GM19395 (cell line): Measurements from ENCODE around the gene CDCA3.
"Not testable (repeated sequence)": the region's sequence is repeated elsewhere in the genome, so short reads cannot be mapped to it uniquely, and the experiment has no call there.

ENCODE experiments used
- ATAC-seq: cut with Tn5 transposase; IDR thresholded peaks from one replicate; pipeline ENCODE4 v1.9.1; 2021; ENCODE audit warnings: mild to moderate bottlenecking, moderate library complexity; ENCODE audit not compliant: unreplicated experiment

CDCA3 gene

DNA sequence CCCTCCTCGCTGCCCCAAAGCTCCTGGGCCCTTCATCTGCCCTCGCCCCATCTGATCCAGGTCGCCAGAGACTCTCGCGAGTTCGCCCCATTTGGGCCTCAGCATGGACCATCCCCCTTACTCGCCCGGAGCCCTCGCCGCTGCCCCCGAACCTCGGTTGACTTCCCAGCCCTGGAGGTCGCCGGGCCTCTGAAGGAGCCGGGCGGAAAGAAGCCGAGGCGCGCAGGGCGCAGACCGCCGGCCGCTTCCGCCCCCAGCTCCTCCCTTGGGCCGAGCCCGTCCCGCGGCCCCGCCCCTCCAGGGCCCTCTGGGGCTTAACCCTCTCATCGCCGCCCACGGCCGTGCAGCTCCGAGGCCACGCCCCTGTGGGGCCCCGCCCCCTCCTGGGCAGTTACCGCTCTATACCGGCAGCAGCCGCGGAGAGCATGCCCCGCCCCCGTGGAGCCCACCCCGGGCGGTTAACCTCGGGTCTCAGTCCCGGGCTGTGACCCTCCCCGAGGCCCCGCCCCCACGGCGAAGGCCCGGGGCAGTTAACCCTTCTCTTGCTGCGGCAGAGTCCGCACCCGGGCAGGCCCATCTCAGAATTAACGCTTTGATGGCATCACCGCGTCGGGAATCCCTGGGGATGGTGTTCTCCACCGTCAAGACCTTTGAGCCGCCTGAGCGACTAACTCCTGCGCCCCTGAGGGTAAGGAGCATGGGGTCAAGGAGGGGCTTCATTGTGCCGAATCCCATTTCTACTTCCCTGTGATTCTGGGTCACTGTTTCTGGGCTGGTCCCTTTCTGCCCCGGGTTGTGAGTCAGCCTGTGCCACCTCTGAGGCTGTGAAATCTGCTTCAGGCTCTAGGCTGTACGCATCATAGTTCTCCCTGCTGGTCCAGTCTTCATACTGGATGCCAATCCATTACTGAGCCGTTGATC is 22.3 kb upstream of the CDCA3 start, which contains the start of gene SPSB2:
Gene SPSB2, minus strand, starts transcription at position 210 of the 921 bp plus-strand sequence. CDS start 402 bp downstream, outside the sequence.
- peak; percentile 64 for ATAC-seq

DNA sequence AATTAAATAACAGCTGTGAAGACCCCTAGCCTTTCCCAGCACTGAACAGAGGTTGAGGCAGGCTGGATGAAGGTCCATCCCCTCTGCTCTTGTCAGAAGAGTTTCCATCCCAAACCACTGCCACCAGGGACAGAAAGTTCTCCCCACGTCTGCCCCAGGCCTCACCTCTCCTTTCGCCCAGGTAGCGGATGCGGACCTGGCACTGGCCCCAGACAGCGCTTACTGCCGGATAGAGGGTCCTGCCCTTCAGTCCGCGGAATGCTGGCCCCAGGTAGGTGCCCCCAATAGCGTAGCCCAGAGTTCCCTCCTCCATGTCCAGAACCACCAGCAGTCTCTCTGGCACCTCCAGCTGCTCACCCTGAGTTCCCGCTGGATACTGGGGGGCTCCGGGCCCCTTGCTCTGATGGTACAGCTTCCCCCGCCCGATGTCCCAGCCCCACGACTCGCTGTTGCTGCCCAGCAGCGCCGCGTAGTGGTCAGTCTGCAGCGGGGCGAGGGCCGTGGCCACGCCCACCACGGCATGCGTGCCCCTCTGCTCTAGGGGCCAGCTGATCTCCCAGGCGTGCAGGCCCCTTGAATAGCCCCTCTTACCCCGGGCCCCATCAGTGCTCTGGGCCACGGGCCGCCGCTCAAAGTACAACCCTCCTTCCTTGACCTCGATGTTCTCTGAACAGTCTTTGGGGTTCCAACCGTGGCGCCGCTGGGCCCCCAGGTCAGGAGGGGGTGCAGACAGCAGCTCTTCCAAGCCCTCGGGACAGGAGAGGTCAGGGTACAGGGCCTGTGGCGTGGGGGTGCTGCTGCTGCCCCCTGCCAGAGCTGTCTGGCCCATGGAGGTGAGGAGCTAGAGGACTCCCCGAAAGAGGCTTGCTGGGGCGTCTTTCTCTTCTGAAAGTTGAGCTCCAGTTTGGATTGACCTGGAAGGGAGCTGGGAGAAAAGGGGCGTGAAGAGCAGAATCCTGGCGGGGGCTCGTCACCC is 21.3 kb upstream of the CDCA3 start:
- ATAC-seq: peak; percentile 20

DNA sequence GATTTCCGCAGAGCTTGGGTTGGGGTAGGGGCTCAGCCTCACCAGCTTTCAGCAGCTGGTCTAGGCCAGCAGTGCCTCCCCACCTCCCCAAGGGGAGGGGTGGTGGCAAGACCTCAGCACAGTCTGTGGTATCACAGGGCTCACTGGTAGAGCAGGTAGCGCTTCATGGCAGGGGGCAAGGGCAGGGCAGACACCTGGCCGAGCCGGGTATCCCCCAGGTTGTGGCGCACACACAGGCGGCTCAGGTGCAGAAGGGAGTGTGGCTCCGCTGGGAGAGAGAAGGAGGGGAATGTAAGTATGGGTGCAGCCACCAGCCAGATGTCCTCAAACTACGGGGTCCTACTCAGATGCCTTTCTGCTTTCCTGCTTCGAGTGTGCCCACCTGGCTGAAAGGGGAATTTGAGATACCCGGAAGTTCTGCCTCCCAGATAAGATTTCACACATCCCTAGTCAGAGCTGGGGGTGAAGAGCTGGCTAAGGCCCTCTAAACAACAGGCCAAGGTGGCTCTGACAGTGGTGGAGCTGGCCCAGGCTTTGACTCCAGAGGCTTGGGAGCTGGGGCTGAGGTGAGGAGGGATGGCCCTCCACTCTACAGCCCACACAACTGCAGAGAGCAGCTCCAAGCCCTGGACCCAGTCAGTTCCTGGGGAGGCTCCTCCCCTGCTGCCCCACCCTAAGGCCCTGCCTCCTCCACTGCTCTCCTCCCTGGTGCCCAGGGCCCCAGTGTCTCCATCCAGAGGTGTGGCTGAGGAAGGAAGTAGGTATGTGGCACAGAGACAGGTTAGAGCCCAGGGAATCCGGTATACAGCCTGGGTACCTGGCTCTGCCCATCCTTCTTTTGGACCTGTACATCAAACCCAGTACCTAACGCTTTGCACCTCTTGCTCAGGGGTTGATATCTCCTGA is 20.2 kb upstream of the CDCA3 start:
- no peak for ATAC-seq

DNA sequence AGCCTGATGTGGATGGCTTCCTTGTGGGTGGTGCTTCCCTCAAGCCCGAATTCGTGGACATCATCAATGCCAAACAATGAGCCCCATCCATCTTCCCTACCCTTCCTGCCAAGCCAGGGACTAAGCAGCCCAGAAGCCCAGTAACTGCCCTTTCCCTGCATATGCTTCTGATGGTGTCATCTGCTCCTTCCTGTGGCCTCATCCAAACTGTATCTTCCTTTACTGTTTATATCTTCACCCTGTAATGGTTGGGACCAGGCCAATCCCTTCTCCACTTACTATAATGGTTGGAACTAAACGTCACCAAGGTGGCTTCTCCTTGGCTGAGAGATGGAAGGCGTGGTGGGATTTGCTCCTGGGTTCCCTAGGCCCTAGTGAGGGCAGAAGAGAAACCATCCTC is 19.2 kb upstream of the CDCA3 start:
- not testable (repeated sequence) for ATAC-seq

DNA sequence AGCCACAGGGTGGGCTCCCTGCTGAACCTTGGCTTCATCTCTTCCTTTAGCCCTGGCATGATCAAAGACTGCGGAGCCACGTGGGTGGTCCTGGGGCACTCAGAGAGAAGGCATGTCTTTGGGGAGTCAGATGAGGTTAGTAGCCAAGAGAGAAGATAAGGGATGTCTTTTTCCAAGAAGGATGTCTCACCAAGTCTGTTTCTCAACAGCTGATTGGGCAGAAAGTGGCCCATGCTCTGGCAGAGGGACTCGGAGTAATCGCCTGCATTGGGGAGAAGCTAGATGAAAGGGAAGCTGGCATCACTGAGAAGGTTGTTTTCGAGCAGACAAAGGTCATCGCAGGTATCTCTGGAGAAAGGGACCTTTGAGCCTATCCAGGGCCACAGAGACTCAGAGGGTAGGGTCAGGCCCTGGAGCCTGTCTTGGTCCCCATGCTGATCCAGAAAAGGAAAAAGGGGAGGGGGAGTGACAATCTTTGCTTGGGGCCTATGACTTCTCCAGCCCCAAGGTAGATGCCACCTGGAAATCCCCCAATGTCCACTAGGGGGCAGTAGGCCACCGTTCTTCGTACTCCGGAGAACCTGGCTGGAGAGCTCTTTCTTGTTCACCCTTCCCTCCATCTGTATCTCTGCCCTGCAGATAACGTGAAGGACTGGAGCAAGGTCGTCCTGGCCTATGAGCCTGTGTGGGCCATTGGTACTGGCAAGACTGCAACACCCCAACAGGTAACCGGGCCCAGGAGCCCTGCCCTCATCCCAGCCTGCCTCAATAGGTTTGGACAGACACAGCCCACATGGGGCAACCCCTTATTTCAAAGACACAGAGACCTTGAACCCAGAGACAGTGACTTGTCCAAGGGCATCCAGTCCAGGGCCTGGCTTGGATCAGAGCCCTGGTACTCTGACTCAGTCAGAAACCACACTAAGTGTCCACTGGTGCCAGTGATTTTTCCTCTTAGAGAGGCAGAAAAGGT is 18.2 kb upstream of the CDCA3 start:
- no peak for ATAC-seq

DNA sequence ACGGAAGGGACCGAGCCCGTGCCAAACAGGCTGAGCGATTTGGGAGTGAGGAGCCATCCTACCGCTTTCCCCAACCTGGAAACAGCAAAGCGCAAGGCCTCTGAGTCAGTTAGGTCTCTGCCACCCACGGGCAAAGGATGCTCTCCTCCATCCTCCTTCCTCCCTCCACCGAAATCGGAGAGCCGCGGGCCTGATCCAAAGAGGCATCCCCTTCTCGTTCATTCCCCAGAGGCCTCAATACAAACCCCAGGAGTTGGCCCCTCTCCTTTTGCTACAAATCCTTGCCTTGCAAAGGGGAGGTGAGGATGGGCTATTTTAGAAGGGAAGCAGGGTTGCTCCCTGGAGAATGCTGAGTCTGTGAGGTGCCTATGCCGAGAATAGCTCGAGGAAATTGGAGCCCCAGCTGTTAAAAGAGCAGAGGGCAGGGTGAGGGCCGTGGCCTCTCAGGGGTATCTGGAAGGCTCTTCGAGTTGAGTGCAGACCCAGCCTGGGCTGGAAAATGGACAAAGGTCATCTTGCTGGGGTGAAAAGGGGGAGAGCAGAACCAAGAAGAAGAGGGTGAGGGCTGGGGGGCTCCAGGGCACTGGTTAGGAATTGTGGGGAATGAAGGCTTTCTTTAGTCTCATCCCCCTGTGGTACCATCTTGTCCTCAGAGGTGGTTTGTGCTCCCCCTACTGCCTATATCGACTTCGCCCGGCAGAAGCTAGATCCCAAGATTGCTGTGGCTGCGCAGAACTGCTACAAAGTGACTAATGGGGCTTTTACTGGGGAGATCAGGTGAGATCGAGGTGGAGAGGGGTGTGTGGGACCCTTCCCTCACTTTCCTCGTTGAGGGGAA is 17.3 kb upstream of the CDCA3 start:
- no peak for ATAC-seq

DNA sequence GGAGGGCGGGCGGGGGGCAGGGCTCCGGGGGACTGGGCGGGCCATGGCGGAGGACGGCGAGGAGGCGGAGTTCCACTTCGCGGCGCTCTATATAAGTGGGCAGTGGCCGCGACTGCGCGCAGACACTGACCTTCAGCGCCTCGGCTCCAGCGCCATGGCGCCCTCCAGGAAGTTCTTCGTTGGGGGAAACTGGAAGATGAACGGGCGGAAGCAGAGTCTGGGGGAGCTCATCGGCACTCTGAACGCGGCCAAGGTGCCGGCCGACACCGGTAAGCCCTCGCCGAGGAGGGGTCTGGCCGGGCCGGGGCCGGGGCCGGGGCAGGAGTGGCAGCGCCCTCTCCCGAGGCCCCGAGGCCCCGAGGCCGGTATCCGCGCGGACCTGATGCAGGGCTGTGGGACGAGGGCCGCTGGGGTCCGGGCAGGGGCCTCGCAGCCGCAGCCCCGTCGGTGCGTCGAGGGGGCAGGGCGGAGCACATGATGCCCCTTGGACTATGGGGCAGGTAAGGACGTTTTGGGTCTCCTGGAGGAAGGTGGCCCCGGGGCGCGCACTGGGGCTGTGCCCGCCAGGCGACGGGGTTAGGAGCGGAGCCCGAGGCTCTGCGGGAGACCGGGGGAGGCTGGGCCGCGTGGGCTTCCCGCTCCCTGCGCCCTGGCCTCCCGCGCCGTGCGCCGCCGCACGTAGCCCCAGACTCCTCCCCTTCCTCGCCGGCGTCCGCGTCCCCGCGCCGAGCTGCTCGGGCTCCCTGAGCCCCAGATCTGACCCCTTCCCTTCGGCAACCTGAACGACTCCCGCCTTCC is 16.5 kb upstream of the CDCA3 start, which contains the start of gene TPI1:
Gene TPI1, plus strand, starts transcription at position 119 of the 798 bp plus-strand sequence. Its CDS starts 36 bp downstream, at position 155.
- peak; percentile 54 for ATAC-seq

DNA sequence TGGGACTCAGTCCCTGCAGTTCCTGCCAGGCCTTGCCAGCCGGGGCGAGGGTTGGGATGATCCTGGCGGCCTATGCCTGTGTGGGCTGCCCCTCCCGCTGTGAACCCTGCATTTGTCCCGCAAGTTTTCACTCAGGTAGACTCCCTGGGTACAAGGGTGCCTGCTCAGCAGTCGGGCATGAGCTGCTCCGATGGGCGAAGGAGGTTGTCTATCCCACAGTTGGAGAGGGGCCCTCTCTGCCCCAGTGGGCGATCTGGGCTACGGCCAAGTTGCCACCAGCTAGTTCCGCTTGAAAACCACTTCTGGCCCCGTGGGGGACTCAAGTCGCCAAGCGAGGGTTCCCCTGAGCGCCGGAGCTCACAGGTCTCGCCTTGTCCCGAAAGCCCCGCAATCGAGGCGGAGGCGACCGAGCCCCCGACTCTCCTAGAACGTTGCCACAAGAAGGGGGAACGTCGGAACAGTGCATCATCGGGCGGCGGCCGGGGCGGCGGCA is 15.9 kb upstream of the CDCA3 start:
- peak; percentile 6 for ATAC-seq

DNA sequence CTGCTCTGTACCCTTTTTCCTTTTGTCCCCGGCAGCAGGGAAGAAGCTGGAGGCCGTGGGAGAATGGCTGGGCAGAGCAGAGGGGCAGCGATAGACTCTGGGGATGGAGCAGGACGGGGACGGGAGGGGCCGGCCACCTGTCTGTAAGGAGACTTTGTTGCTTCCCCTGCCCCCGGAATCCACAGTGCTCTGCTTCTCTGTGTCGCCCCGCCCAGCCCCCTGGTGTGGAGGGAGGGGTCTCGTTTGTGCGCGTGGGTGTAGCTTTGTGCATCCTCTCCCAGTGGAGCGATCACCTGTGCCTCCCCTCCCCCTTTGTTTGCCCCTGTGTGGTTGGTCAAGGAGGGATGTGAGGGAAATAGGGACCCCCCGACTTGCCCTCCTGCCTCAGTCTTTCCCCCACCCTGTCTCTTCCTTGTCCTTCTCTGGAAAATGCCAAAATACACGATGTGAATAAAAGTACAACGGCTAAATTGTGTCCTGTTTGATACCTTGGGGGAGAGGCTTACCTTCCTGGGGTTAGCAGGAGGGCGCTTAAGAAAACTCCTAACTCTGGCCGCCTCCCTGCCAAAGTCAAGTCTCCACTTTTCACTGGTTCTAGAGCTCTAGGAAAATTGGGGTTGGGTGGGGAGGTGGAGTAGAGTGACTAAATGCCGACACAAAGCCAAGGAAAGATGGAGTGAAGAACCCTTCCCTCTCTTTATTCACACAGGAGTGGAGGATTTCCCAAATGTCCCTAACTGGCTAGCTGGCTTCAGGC is 15.3 kb upstream of the CDCA3 start:
- ATAC-seq: no peak

DNA sequence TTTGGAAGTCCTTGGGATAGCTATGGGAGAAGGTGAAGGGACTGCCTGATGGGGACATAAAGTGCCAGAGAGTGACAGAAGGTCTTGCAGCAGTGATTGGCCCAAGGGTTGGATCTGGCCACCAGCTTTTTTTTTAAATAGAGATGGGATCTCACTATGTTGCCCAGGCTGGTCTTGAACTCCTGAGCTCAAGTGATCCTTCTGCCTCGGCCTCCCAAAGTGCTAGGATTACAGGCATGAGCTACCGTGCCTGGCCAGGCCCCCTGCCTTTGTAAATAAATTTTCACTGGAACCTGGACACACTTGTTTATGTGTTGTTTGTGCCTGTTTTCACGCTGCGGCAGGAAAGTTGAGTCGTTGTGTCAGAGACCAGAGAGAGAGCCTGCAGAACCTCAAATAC is 14.2 kb upstream of the CDCA3 start:
- not testable (repeated sequence) for ATAC-seq

DNA sequence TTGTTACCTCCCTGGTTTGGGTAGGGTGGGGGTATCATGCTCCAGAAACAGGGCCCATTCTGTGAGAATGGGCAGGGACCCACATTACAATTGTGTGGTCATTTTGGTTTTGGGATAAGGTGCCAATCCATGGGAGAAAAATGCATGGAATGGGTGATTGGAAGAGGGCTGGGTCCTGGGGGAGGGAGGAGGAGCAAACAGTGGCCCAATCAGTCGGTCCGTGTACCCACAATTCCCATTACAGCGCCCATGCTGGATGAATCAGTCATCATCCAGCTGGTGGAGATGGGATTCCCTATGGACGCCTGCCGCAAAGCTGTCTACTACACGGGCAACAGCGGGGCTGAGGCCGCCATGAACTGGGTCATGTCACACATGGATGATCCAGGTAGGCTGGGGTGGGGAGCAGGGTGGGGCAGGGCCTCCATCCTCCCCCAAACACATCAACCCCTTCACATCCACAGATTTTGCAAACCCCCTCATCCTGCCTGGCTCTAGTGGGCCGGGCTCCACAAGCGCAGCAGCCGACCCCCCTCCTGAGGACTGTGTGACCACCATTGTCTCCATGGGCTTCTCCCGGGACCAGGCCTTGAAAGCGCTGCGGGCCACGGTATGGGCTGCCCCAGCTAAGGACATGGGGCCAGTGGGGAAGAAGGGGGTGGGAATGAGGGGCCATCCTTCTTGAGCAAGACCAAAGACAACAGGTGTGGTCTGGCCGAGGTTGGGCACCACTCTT is 12.7 kb upstream of the CDCA3 start:
- ATAC-seq: no peak

DNA sequence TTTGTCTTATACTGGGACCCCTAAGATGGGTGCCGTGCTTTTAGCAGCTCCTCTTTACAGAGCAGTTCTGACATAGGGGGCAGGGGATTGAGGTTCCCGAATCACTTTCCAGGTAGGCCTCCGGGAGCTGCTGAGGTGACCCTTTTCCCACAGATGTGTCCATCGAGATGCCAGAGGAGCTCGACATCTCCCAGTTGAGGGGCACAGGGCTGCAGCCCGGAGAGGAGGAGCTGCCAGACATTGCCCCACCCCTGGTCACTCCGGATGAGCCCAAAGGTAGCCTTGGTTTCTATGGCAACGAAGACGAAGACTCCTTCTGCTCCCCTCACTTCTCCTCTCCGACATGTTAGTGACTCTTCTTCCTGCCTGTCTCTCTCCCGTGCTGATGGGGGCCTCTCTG is 11.9 kb upstream of the CDCA3 start:
- no peak for ATAC-seq

DNA sequence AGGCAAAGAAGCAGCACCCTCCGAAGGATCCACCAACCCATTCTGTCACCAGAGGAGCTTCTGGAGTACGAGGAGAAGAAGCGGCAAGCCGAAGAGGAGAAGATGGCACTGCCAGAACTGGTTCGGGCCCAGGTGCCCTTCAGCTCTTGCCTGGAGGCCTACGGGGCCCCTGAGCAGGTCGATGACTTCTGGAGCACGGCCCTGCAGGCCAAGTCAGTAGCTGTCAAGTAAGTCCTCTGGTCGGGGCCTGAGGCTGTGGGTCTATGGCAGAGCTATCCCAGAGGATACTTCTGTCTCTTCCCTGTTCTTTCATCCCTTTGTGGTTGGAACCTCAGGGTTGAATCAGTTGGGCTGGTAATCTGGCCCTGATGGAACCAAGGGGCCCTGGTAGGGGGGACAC is 10.3 kb upstream of the CDCA3 start:
- ATAC-seq: no peak

DNA sequence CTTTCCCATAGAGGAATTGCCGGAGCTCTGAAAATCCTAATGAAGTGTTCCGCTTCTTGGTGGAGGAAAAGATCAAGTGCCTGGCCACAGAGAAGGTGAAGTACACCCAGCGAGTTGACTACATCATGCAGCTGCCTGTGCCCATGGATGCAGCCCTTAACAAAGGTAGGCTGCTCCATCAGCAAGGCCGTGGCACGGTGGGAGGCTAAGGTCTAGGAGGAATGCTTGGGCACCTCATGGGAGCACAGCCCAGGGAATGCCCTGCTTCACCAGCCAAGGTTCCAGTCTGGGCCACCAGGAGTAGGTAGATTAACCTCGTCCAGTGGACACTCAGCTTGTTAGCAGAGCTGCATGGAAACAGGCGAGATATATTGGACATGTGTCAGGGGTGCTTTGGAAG is 9.9 kb upstream of the CDCA3 start:
- ATAC-seq: no peak

DNA sequence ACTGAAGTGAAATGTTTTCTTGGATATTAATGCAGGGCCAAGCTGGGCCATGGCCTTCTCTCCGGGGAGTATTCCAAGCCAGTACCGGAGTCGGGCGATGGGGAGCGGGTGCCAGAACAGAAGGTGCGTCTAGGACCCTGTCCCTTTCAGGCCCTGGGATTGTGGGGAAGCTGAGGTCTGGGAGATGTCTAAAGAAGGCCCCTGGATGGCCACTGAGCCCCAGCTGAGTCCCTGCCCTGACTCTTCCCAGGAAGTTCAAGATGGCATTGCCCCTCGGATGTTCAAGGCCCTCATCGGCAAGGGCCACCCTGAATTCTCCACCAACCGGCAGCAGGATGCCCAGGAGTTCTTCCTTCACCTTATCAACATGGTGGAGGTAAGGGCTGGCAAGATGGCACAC is 9.0 kb upstream of the CDCA3 start:
- no peak for ATAC-seq

DNA sequence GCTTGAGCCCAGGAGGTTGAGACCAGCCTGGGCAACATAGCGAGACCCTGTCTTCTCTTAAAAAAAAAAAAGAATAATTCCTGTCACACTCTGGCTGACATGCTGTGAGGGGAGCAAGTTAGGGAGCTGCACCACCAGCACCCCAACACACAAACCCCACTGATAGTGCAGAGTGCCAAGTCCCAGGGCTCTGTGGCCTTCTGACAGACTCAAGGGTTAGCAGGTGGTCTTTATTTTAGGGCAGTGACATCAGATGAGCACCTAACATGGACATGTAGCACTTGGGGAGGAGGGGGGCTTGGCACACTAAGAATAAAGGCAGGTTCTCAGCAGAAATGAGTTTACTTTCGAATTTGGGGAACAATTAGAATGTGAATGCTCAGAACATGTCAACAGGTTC is 7.7 kb upstream of the CDCA3 start:
- ATAC-seq: no peak
